Measurements from ENCODE around the gene CES4A.

CES4A gene

GRCh38 chr16:66988197-66988788 is at the start of gene CES4A:
Gene CES4A (plus strand): TSS chr16:66988589. CDS start chr16:66988773, 184 bp downstream.
- H3K27ac ChIP-seq = no peak within 1 kb of the TSS
- TF ChIP-seq CTCF (IDR thresholded peaks at IDR 0.05) = no peak
- H3K4me2 ChIP-seq (ENCODE audit: low read length) = no peak within 1 kb of the TSS
- no peak within 1 kb of the TSS for H3K9ac ChIP-seq
- no peaks in the 10 kb centered on the region for H3K4me1 ChIP-seq
- no peaks in the 10 kb centered on the region for H3K9me3 ChIP-seq (ENCODE audit: control insufficient read depth, low read length)
- peak within 1 kb of the TSS; percentile 12 for H2AFZ ChIP-seq
- no peak within 1 kb of the TSS for H3K4me3 ChIP-seq (ENCODE audit: low read depth, low read length)
- H3K27me3 ChIP-seq (ENCODE audit: control insufficient read depth, insufficient read depth, low read length) = no peaks in the 10 kb centered on the region
- H3K79me2 ChIP-seq = no peaks in the 10 kb centered on the region
- H3K36me3 ChIP-seq (ENCODE audit: control insufficient read depth, insufficient read depth, low read length) = no peaks in the 10 kb centered on the region

- Histone ChIP-seq H3K9me3 (ENCODE audit: control insufficient read depth, low read length) (no peaks in the 10 kb centered on the region), H2AFZ (no peak overlapping the region), H3K4me2 (ENCODE audit: low read length) (no peak overlapping the region), H3K9ac (no peak overlapping the region), H3K27ac (no peak overlapping the region), H3K4me1 (peaks cover 6% of the 10 kb centered on the region), H3K27me3 (ENCODE audit: control insufficient read depth, insufficient read depth, low read length) (no peaks in the 10 kb centered on the region), H3K79me2 (peaks cover 8% of the 10 kb centered on the region), H3K4me3 (ENCODE audit: low read depth, low read length) (no peak overlapping the region), H3K36me3 (ENCODE audit: control insufficient read depth, insufficient read depth, low read length) (no peaks in the 10 kb centered on the region)
- TF ChIP-seq CTCF (IDR thresholded peaks at IDR 0.05) = no peak
Measured at GRCh38 chr16:66939366-66939765, 49.0 kb upstream of the CES4A start.

GRCh38 chr16:66940236-66940635 is 48.2 kb upstream of the CES4A start:
- H3K9ac ChIP-seq = no peak overlapping the region
- H3K79me2 ChIP-seq = peaks cover 5% of the 10 kb centered on the region
- H2AFZ ChIP-seq = no peak overlapping the region
- H3K9me3 ChIP-seq (ENCODE audit: control insufficient read depth, low read length) = no peaks in the 10 kb centered on the region
- TF ChIP-seq CTCF (IDR thresholded peaks at IDR 0.05) = no peak
- H3K4me3 ChIP-seq (ENCODE audit: low read depth, low read length) = no peak overlapping the region
- no peak overlapping the region for H3K27ac ChIP-seq
- H3K4me1 ChIP-seq = peaks cover 6% of the 10 kb centered on the region
- no peak overlapping the region for H3K4me2 ChIP-seq (ENCODE audit: low read length)
- H3K36me3 ChIP-seq (ENCODE audit: control insufficient read depth, insufficient read depth, low read length) = no peaks in the 10 kb centered on the region
- H3K27me3 ChIP-seq (ENCODE audit: control insufficient read depth, insufficient read depth, low read length) = no peaks in the 10 kb centered on the region

GRCh38 chr16:66942981-66943380 is 45.4 kb upstream of the CES4A start:
- Histone ChIP-seq H3K9me3 (ENCODE audit: control insufficient read depth, low read length) (no peaks in the 10 kb centered on the region), H3K4me1 (peaks cover 8% of the 10 kb centered on the region), H3K36me3 (ENCODE audit: control insufficient read depth, insufficient read depth, low read length) (no peaks in the 10 kb centered on the region), H3K4me3 (ENCODE audit: low read depth, low read length) (no peak overlapping the region), H3K27ac (no peak overlapping the region), H3K4me2 (ENCODE audit: low read length) (no peak overlapping the region), H3K9ac (no peak overlapping the region), H2AFZ (no peak overlapping the region), H3K27me3 (ENCODE audit: control insufficient read depth, insufficient read depth, low read length) (no peaks in the 10 kb centered on the region), H3K79me2 (no peaks in the 10 kb centered on the region)
- TF ChIP-seq CTCF (IDR thresholded peaks at IDR 0.05) = no peak

- Histone ChIP-seq H3K36me3 (ENCODE audit: control insufficient read depth, insufficient read depth, low read length) (no peaks in the 10 kb centered on the region), H3K4me1 (peaks cover 14% of the 10 kb centered on the region), H3K27me3 (ENCODE audit: control insufficient read depth, insufficient read depth, low read length) (no peaks in the 10 kb centered on the region)
Measured at GRCh38 chr16:66943426-66944053, 44.8 kb upstream of the CES4A start.

More at GRCh38 chr16:66943426-66944053, 44.8 kb upstream of the CES4A start:
- Histone ChIP-seq H3K9ac (no peak overlapping the region), H3K27ac (no peak overlapping the region), H3K79me2 (no peaks in the 10 kb centered on the region), H3K4me3 (ENCODE audit: low read depth, low read length) (no peak overlapping the region), H2AFZ (no peak overlapping the region), H3K9me3 (ENCODE audit: control insufficient read depth, low read length) (no peaks in the 10 kb centered on the region), H3K4me2 (ENCODE audit: low read length) (no peak overlapping the region)
- no peak for TF ChIP-seq CTCF (IDR thresholded peaks at IDR 0.05)

Measured in parathyroid adenoma (tissue), 2 donors.